GM12878 (cell line): ENCODE measurements around the gene GALNT12. TPM values are rescaled to one million over a fixed set of nuclear protein-coding genes. Genes with fewer than 3 reads are reported as not detected.

Experiments used
- ATAC-seq: fragments of 200-7000 bp; cut with Tn5 transposase; 3 replicates; pipeline ENCODE4 v1.9.1; 2020; ENCODE audit warnings: mild to moderate bottlenecking, moderate library complexity
- BruUV-seq: library from RNA; stranded (reverse); fragments of 400-500 nt; replicated peaks from 2 replicates; lab custom pipeline; 2021; lab: Mats Ljungman, UMichigan
- CTCF ChIA-PET: fragments of 300-600 bp; sonication (Branson Sonifier 250); formaldehyde crosslinking; extraction: SDS; loops from one replicate; lab custom pipeline; 2021; ENCODE audit warnings: inconsistent platforms; lab: Yijun Ruan, JAX
- POLR2A ChIA-PET: fragments of 350-600 bp; formaldehyde crosslinking; extraction: SDS; loops from one replicate; lab custom pipeline; 2021; ENCODE audit warnings: inconsistent platforms; lab: Charles Lee
- RAD21 ChIA-PET: fragments of 300-600 bp; sonication (Branson Sonifier 250); formaldehyde crosslinking; loops from one replicate; lab custom pipeline; 2023; ENCODE audit warnings: antibody characterized with exemption; ENCODE audit not compliant: unreplicated experiment; lab: Charles Lee
- SMC1A ChIA-PET: fragments of 300-600 bp; sonication (Branson Sonifier 250); formaldehyde crosslinking; loops from one replicate; lab custom pipeline; 2023; ENCODE audit not compliant: unreplicated experiment, uncharacterized antibody; lab: Charles Lee
- DNase-seq: peaks from one replicate; pipeline ENCODE4 v3.0.0-alpha.2; 2011; ENCODE audit warnings: low read depth, low spot score
- FAIRE-seq: peaks from 3 replicates; lab custom pipeline; 2011; peaks lifted over from hg19 to GRCh38; lab: Jason Lieb, UNC
- H2AFZ ChIP-seq: 2 replicates; pipeline ENCODE4 v1.6.0; 2011; ENCODE audit warnings: low read depth, low read length, control low read depth; ENCODE audit not compliant: control insufficient read depth
- H3K27ac ChIP-seq: 2 replicates; pipeline ENCODE4 v1.5.1; 2011; ENCODE audit warnings: control low read depth; ENCODE audit not compliant: control insufficient read depth, insufficient read depth
- H3K27me3 ChIP-seq, 2 experiments: replicated peaks in 1 of 2; 2 replicates each; pipeline versions ENCODE4 v1.6.0 to v1.6.1; 2011; ENCODE audit warnings: low read length in 1 of 2; ENCODE audit not compliant: control insufficient read depth in 2 of 2, insufficient read depth in 2 of 2
- H3K36me3 ChIP-seq, 2 experiments: 2 replicates each; pipeline ENCODE4 v1.5.1; 2011; ENCODE audit warnings: low read length in 1 of 2; ENCODE audit not compliant: control insufficient read depth in 2 of 2, insufficient read depth in 2 of 2
- H3K4me1 ChIP-seq: 2 replicates; pipeline ENCODE4 v1.6.1; 2011; ENCODE audit warnings: mild to moderate bottlenecking, low read length, moderate library complexity, mixed read lengths; ENCODE audit not compliant: control insufficient read depth, insufficient read depth
- H3K4me2 ChIP-seq: 2 replicates; pipeline ENCODE4 v1.6.0; 2011; ENCODE audit warnings: control low read depth; ENCODE audit not compliant: control insufficient read depth, insufficient read depth
- H3K4me3 ChIP-seq: fragments of 200-600 bp; sonication (generic); 2 replicates; pipeline ENCODE4 v1.5.1; 2016
- H3K79me2 ChIP-seq: 2 replicates; pipeline ENCODE4 v1.6.0; 2011; ENCODE audit warnings: low read length; ENCODE audit not compliant: control insufficient read depth, insufficient read depth
- H3K9ac ChIP-seq: 2 replicates; pipeline ENCODE4 v1.8.0; 2011; ENCODE audit warnings: low read length, control low read depth, mixed read lengths; ENCODE audit not compliant: control insufficient read depth, insufficient read depth
- H3K9me3 ChIP-seq: replicated peaks from 3 replicates; pipeline ENCODE4 v1.5.1; 2011; ENCODE audit warnings: mild to moderate bottlenecking, low read length; ENCODE audit not compliant: control insufficient read depth, insufficient read depth
- H4K20me1 ChIP-seq: 2 replicates; pipeline ENCODE4 v1.6.0; 2011; ENCODE audit not compliant: control insufficient read depth, insufficient read depth
- E2F4 ChIP-seq: IDR thresholded peaks from 2 replicates; pipeline ENCODE4 v1.6.1; 2012; ENCODE audit warnings: low read depth, low read length, improper control_type of control experiment
- EZH2 ChIP-seq: IDR thresholded peaks from 2 replicates; pipeline ENCODE4 v1.6.1; 2012; ENCODE audit warnings: low read depth, mild to moderate bottlenecking, control low read depth, inconsistent platforms, low read length, borderline replicate concordance; ENCODE audit not compliant: control insufficient read depth
- KLF5 ChIP-seq: fragments of 450-650 bp; IDR thresholded peaks from 2 replicates; pipeline ENCODE4 v1.6.1; 2014; ENCODE audit warnings: mild to moderate bottlenecking; ENCODE audit not compliant: partially characterized antibody
- PML ChIP-seq: IDR thresholded peaks from 2 replicates; pipeline ENCODE4 v1.6.1; 2012; ENCODE audit warnings: low read length, inconsistent platforms
- RCOR1 ChIP-seq: conservative IDR thresholded peaks from 2 replicates; pipeline ENCODE4 v1.6.1; 2012; ENCODE audit warnings: low read depth, low read length, improper control_type of control experiment
- RUNX3 ChIP-seq: IDR thresholded peaks from 2 replicates; pipeline ENCODE4 v1.6.1; 2012; ENCODE audit warnings: low read length, inconsistent platforms
- ZZZ3 ChIP-seq: IDR thresholded peaks from 2 replicates; pipeline ENCODE4 v1.6.1; 2011; ENCODE audit warnings: low read depth; ENCODE audit not compliant: control insufficient read depth, insufficient read length
- WGBS: methylation state at CpG from one replicate; pipeline ENCODE4 v1.1.6; 2016; ENCODE audit warnings: low lambda C conversion rate; ENCODE audit not compliant: insufficient replicate concordance, insufficient coverage; ENCODE audit errors: missing lambda C conversion rate; 5-methylcytosine and 5-hydroxymethylcytosine counted together
- in situ Hi-C: fragments of 300-500 bp; cut with MboI; formaldehyde crosslinking; loops from 9 replicates; pipeline ENCODE4 v1.14.3; 2018; ENCODE audit warnings: mixed read lengths
- intact Hi-C: fragments of 100-400 bp; cut with micrococcal nuclease; formaldehyde crosslinking; loops from one replicate; pipeline ENCODE4 v1.14.2; 2022; ENCODE audit not compliant: unreplicated experiment
- polyA plus RNA-seq, 11 experiments: library from polyadenylated mRNA; depleted of rRNA in 4 of 11; unstranded in 6 of 11; stranded (reverse) in 5 of 11; fragments of >200 nt; fragmentation: Nextera tagmentation in 4 of 11; fragmentation: Illumina TruSeq in 1 of 11; extraction: Ambion mirVana in 4 of 11; extraction: Trizol in 1 of 11; gene quantifications; 1 replicate in 1 of 11; 2 replicates in 10 of 11; pipeline versions ENCODE4 v1.2.1 to v1.2.3, GENCODE V29; 2011 to 2016; ENCODE audit warnings: inconsistent platforms in 2 of 11, missing spikeins in 2 of 11, low read depth in 1 of 11
- total RNA-seq, 4 experiments: library from RNA; depleted of rRNA in 3 of 4; stranded (reverse); fragments of >200 nt in 3 of 4; fragmentation: Illumina TruSeq in 1 of 4; extraction: Trizol in 1 of 4; gene quantifications; 2 replicates each; pipeline versions ENCODE4 v1.2.1 to v1.2.3, GENCODE V29; 2013 to 2021
- TF ChIP-seq, protein P1 (sequence below): IDR thresholded peaks from 2 replicates; pipeline ENCODE4 v1.6.1; 2011; ENCODE audit warnings: low read depth, low read length, improper control_type of control experiment, borderline replicate concordance

The GALNT12 gene
- total and polyA plus RNA-seq, 10 of the 15 experiments (the other 5 are each of a cell fraction or from before 2014, with no cell fraction given) = 0.13 to 5.3 (median 3.2) TPM

- Histone ChIP-seq H3K27me3 (peaks cover 0 to 5% of the 10 kb centered on the region in 2 experiments; a peak in 2 of 4 replicates), H3K4me2 (no peak overlapping the region), H2AFZ (no peak overlapping the region), H3K79me2 (no peaks in the 10 kb centered on the region), H3K9me3 (no peaks in the 10 kb centered on the region), H3K9ac (no peak overlapping the region), H3K27ac (no peak overlapping the region), H4K20me1 (no peaks in the 10 kb centered on the region), H3K36me3 (no peaks in the 10 kb centered on the region), H3K4me3 (no peak overlapping the region), H3K4me1 (no peaks in the 10 kb centered on the region)
- in situ Hi-C loops (no loop called here), intact Hi-C loops (no loop called here)
- no peak for FAIRE-seq
- no TSS peak for BruUV-seq
- ChIA-PET RAD21 (no interaction called here), SMC1A (no interaction called here), CTCF (no interaction called here), POLR2A (no interaction called here)
- 11% methylated on average over 3 of the region's 3 CpGs for WGBS
- DNase-seq = no peak
- no peak for ATAC-seq
- TF ChIP-seq, protein P1, sequence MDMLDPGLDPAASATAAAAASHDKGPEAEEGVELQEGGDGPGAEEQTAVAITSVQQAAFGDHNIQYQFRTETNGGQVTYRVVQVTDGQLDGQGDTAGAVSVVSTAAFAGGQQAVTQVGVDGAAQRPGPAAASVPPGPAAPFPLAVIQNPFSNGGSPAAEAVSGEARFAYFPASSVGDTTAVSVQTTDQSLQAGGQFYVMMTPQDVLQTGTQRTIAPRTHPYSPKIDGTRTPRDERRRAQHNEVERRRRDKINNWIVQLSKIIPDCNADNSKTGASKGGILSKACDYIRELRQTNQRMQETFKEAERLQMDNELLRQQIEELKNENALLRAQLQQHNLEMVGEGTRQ = no peak
- TF ChIP-seq EZH2 (no peak), RUNX3 (no peak), RCOR1 (no peak), KLF5 (no peak), PML (no peak), ZZZ3 (no peak), E2F4 (no peak)
Observed at GRCh38 chr9:98881356-98881755, 73.9 kb downstream of the GALNT12 start.
